Loucy (cell line): Measurements from ENCODE around the gene CHRNB4.

Source experiments
- H2AFZ ChIP-seq: fragments of 200-600 bp; sonication (generic); 2 replicates; pipeline ENCODE4 v1.6.0; 2016; ENCODE audit warnings: antibody characterized with exemption, mild to moderate bottlenecking, low read length, moderate library complexity
- H3F3A ChIP-seq: fragments of 200-600 bp; 2 replicates; pipeline ENCODE4 v1.6.0; 2016; ENCODE audit warnings: antibody characterized with exemption, low read depth, mild to moderate bottlenecking
- H3K27me3 ChIP-seq: fragments of 200-600 bp; sonication (generic); 2 replicates; pipeline ENCODE4 v1.6.1; 2014; ENCODE audit warnings: low read length, mild to moderate bottlenecking; ENCODE audit not compliant: insufficient read depth, poor library complexity, severe bottlenecking
- H3K36me3 ChIP-seq: fragments of 200-600 bp; sonication (generic); 2 replicates; pipeline ENCODE4 v1.6.1; 2016; ENCODE audit warnings: low read length; ENCODE audit not compliant: insufficient read depth
- H3K4me1 ChIP-seq: fragments of 200-600 bp; sonication (generic); 2 replicates; pipeline ENCODE4 v1.5.1; 2014; ENCODE audit warnings: low read length, mild to moderate bottlenecking; ENCODE audit not compliant: insufficient read depth, poor library complexity, severe bottlenecking
- H3K4me2 ChIP-seq: fragments of 200-600 bp; sonication (generic); 2 replicates; pipeline ENCODE4 v1.6.0; 2014; ENCODE audit warnings: antibody characterized with exemption, low read length, low read depth, mild to moderate bottlenecking; ENCODE audit not compliant: poor library complexity, severe bottlenecking
- H3K4me3 ChIP-seq: fragments of 200-600 bp; sonication (generic); 2 replicates; pipeline ENCODE4 v1.5.1; 2014; ENCODE audit warnings: low read length, mild to moderate bottlenecking, mixed read lengths; ENCODE audit not compliant: poor library complexity, severe bottlenecking
- H3K79me2 ChIP-seq: fragments of 200-600 bp; sonication (generic); 2 replicates; pipeline ENCODE4 v1.6.1; 2014; ENCODE audit warnings: low read length; ENCODE audit not compliant: insufficient read depth
- H3K9ac ChIP-seq: fragments of 200-600 bp; sonication (generic); 2 replicates; pipeline ENCODE4 v1.6.0; 2014; ENCODE audit warnings: mild to moderate bottlenecking, low read depth, low read length, moderate library complexity; ENCODE audit not compliant: poor library complexity, severe bottlenecking
- H3K9me2 ChIP-seq: fragments of 200-600 bp; sonication (generic); replicated peaks from 2 replicates; pipeline ENCODE4 v1.6.1; 2016; ENCODE audit warnings: low read depth, low read length, mixed read lengths
- H3K9me3 ChIP-seq: fragments of 200-600 bp; sonication (generic); 2 replicates; pipeline ENCODE4 v1.6.1; 2014; ENCODE audit warnings: mild to moderate bottlenecking, antibody characterized with exemption, low read length, low read depth; ENCODE audit not compliant: insufficient read depth
- H4K20me1 ChIP-seq: fragments of 200-600 bp; sonication (generic); 2 replicates; pipeline ENCODE4 v1.6.0; 2014; ENCODE audit warnings: antibody characterized with exemption, low read length, mild to moderate bottlenecking; ENCODE audit not compliant: insufficient read depth, poor library complexity, severe bottlenecking
- CTCF ChIP-seq: fragments of 200-600 bp; sonication (generic); conservative IDR thresholded peaks from 2 replicates; pipeline ENCODE4 v1.5.1; 2014; ENCODE audit warnings: mild to moderate bottlenecking, antibody characterized with exemption, low read length
- EZH2phosphoT487 ChIP-seq: fragments of 200-600 bp; IDR thresholded peaks from 2 replicates; pipeline ENCODE4 v1.6.1; 2018; ENCODE audit warnings: antibody characterized with exemption, mild to moderate bottlenecking, moderate library complexity, borderline replicate concordance

CHRNB4 gene

GRCh38 chr15:78663703-78664102 lies 22.7 kb upstream of the CHRNB4 start:
- no peaks in the 10 kb centered on the region for H3K27me3 ChIP-seq
- H3F3A ChIP-seq = no peaks in the 10 kb centered on the region
- no peaks in the 10 kb centered on the region for H3K79me2 ChIP-seq
- no peaks in the 10 kb centered on the region for H4K20me1 ChIP-seq
- no peaks in the 10 kb centered on the region for H3K9me2 ChIP-seq
- no peak overlapping the region for H2AFZ ChIP-seq
- no peaks in the 10 kb centered on the region for H3K4me1 ChIP-seq
- no peaks in the 10 kb centered on the region for H3K36me3 ChIP-seq
- no peaks in the 10 kb centered on the region for H3K9me3 ChIP-seq
- no peak for TF ChIP-seq EZH2phosphoT487
- no peak for TF ChIP-seq CTCF
- no peak overlapping the region for H3K4me2 ChIP-seq
- no peak overlapping the region for H3K9ac ChIP-seq
- no peak overlapping the region for H3K4me3 ChIP-seq

- Histone ChIP-seq H2AFZ (no peak overlapping the region), H3K79me2 (no peaks in the 10 kb centered on the region), H3K9me3 (no peaks in the 10 kb centered on the region), H3K36me3 (no peaks in the 10 kb centered on the region), H3K9ac (no peak overlapping the region), H3K4me2 (no peak overlapping the region), H3F3A (no peaks in the 10 kb centered on the region), H3K4me3 (no peak overlapping the region), H3K9me2 (no peaks in the 10 kb centered on the region), H4K20me1 (no peaks in the 10 kb centered on the region), H3K27me3 (no peaks in the 10 kb centered on the region), H3K4me1 (no peaks in the 10 kb centered on the region)
- TF ChIP-seq EZH2phosphoT487 (no peak), CTCF (no peak)
Observed at GRCh38 chr15:78662028-78662427, 21.0 kb upstream of the CHRNB4 start.

GRCh38 chr15:78661001-78661400 lies 20.0 kb upstream of the CHRNB4 start:
- Histone ChIP-seq H3K36me3 (no peaks in the 10 kb centered on the region), H3K4me1 (no peaks in the 10 kb centered on the region), H3K9me2 (no peaks in the 10 kb centered on the region), H3K4me2 (no peak overlapping the region), H3K79me2 (no peaks in the 10 kb centered on the region), H2AFZ (no peak overlapping the region), H3K4me3 (no peak overlapping the region), H3K9ac (no peak overlapping the region), H3K9me3 (no peaks in the 10 kb centered on the region), H3F3A (no peaks in the 10 kb centered on the region), H3K27me3 (no peaks in the 10 kb centered on the region), H4K20me1 (no peaks in the 10 kb centered on the region)
- TF ChIP-seq CTCF (no peak), EZH2phosphoT487 (no peak)
